Renal cortical epithelial cell (primary cell): ENCODE results near the gene DNASE1L2. TPM values are rescaled to one million over a fixed set of nuclear protein-coding genes. Genes with fewer than 3 reads are reported as not detected.

Source experiments
- DNase-seq: peaks from one replicate; pipeline ENCODE4 v3.0.0-alpha.2; 2011; ENCODE audit warnings: low read depth
- total RNA-seq: library from RNA; depleted of rRNA; stranded (reverse); fragments of >200 nt; gene quantifications from 2 replicates; pipeline ENCODE4 v1.2.3, GENCODE V29; 2014

The DNASE1L2 gene
- total RNA-seq, 1 donor from 2014 or later, result 1.1 TPM

GRCh38 chr16:2223942-2224486, 12.2 kb upstream of the DNASE1L2 start:
- peak; percentile 25 for DNase-seq

GRCh38 chr16:2226245-2226793, 9.9 kb upstream of the DNASE1L2 start:
- DNase-seq, result peak; percentile 18

- no peak for DNase-seq
Observed at GRCh38 chr16:2226918-2227317, 9.3 kb upstream of the DNASE1L2 start.

- DNase-seq, result no peak
Observed at GRCh38 chr16:2228161-2228824, 8.0 kb upstream of the DNASE1L2 start.

GRCh38 chr16:2229091-2229490, 7.2 kb upstream of the DNASE1L2 start:
- no peak for DNase-seq

GRCh38 chr16:2229632-2230250, 6.5 kb upstream of the DNASE1L2 start:
- no peak for DNase-seq

GRCh38 chr16:2230376-2230775, 5.9 kb upstream of the DNASE1L2 start:
- DNase-seq, result no peak

GRCh38 chr16:2231016-2231931, 5.0 kb upstream of the DNASE1L2 start:
- DNase-seq, result no peak

GRCh38 chr16:2232094-2232990, 3.9 kb upstream of the DNASE1L2 start:
- DNase-seq, result no peak

GRCh38 chr16:2233046-2233775, 3.0 kb upstream of the DNASE1L2 start:
- no peak for DNase-seq

- DNase-seq, result no peak
Observed at GRCh38 chr16:2233872-2234812, 2.1 kb upstream of the DNASE1L2 start.

GRCh38 chr16:2234813-2235170, 1.5 kb upstream of the DNASE1L2 start:
- no peak for DNase-seq

- DNase-seq, result no peak
Observed at GRCh38 chr16:2235234-2235651, 1.0 kb upstream of the DNASE1L2 start.

- DNase-seq, result no peak
Observed at GRCh38 chr16:2235695-2236336, 428 bp upstream of the DNASE1L2 start.

- no peak for DNase-seq
Observed at GRCh38 chr16:2237102-2237482, 848 bp downstream of the DNASE1L2 start.

GRCh38 chr16:2237493-2238149, 1.4 kb downstream of the DNASE1L2 start:
- DNase-seq, result no peak

GRCh38 chr16:2238150-2238837, 2.0 kb downstream of the DNASE1L2 start:
- no peak for DNase-seq
